ENCODE data around the gene PLEKHG5.

- no peak for TF ChIP-seq CTCF (IDR thresholded peaks at IDR 0.05)
- no peak for TF ChIP-seq POLR2A (IDR thresholded peaks at IDR 0.05)
Measured at GRCh38 chr1:6495041-6495441, 3.6 kb upstream of the PLEKHG5 start.

All from adrenal gland (tissue), 5 donors.